COLO668 (cell line): Measurements from ENCODE around the gene ATOH8.

Experiments
- DNase-seq: peaks from one replicate; lab custom pipeline; 2025; ENCODE audit not compliant: unreplicated experiment; lab: John Stamatoyannopoulos, UW

Gene ATOH8

DNA sequence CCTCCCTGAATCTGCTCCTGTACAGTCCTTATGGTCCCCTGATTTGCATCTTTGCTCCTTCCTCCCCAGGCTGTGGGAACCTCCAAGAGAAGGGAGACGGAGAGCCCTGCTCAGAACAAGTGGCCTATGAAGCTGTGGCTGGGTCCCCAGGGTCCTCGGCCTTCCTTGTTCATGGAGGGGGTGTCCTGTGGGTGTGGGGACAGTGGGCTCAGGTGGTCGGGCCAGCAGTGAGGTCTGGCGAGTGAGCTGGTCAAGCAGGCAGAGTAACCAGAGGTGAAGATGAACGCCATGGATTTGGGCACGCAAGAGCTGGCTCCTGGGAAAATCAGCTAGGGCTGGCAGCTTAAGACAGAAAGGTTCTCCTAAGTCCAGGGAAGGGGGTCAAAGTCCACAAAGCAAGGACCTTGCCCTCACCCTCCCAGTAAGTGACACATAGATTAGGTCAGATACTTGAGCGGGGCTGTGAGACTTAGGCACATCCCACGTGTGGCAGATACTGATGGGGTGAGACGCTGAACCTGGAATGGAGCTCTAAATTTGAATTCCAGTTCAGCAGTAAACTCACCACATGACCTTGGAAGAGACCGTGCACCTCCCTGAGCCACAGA is 34.8 kb upstream of the ATOH8 start:
- no peak for DNase-seq

DNA sequence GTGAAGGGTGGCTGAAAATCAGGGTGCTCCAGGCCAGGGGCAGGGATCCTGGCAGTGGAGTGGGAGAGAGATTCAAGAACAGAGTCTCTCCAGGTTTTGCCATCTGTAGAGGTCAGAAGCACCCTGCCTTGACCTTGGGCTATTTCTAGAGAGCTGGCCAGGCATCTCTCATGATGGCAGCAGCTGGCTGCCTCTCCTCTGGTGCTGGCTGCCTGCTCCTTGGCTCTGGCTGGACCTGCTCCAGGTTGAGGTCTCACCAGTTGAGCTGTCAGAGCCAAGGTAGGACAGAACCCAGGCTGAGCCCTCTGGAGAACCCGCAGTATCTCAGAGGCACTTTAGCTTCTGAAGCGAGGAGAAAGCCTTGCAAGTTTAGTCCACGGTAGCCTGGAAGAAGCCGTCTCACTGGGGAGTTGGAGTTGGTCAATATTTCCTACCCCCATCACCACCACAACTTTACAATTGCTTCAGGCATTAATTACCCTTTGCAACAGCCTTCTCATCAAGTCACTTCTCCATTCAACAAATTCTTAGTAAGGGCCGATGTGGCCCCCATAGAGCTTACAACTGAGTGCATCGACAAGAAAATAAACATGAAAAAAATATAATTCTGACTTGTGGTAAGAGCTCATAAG is 34.1 kb upstream of the ATOH8 start:
- no peak for DNase-seq

DNA sequence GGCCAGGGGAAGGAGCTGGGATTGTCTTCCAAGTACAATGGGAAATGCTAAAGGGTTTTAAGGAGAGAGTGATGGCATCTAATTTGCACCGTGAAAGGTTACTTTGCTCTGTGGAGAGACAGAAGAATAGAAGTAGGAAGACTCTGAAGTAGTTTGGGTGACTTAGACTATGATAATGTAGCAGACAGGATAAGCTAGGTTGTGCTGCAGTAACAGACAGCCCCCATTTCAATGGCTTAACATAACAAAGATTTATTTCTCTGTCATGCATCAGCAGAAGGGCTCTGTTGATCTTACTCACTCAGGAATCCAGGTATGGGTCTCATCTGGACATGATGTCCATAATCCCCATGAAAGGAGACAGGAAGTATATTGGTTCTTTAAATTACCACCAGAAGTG is 33.3 kb upstream of the ATOH8 start:
- no peak for DNase-seq

DNA sequence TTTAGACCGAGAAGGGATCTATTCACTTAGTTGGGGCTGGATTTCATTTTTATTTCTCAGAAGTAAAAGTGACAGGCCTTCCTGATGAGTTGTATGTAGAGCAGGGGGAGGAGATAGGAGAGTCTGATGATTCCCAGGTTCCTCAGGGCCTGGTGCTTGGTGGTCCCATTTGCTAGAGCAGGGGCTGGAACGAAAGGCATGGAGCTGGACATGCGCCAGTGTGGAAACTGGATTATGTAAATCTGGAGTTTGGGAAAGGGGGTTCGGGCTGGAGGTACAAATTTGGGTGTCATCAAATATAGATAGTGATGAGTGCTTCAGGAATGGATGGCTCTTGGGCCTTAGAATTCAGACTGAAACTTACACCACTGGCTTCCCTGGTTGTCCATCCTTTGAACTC is 32.1 kb upstream of the ATOH8 start:
- DNase-seq: no peak

DNA sequence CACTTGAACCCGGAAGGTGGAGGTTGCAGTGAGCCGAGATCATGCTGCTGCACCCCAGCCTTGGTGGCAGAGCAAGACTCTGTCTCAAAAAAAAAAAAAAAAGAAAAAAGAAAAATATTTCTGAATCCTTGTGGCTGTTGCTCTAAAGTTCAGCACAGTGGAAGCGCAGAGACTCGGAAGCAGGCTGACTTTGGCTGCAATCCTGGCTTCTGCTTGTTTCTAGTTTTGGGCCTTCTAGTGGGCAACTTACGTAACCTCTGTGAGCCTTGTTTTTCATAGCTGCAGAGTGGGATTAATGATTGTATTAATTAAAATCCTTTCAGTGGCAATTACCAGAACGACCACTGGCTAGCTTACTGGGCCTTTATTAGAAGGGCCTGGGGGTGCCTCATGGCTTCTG is 31.3 kb upstream of the ATOH8 start:
- no peak for DNase-seq

DNA sequence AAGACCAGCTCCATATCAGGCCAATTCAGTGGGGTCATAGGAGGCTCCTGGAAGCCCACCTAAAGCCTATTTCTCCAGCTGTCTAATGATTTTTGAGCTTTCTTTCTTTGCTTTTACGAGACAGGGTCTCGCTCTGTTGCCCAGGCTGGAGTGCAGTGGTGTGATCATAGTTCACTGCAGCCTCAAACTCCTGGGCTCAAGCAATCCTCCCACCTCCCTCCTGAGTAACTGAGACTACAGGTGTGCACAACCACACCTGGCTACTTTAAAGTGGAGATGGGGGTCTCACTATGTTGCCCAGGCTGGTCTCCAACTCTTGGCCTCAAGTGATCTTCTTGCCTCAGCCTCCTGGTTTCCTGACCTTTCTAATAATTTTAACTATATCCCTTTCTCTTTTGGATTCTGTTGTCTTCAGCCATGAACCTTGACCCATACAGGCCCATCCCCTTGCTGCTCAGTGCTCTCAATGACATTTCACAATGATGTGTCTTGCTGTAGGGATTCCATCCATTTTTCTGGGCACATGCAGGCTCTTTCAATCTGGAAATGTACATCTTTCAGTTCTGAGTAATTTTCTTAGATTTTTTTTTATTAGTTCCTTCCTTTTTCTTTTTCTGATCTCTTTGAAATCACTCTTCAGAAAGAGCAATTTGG is 30.0 kb upstream of the ATOH8 start:
- DNase-seq: no peak

DNA sequence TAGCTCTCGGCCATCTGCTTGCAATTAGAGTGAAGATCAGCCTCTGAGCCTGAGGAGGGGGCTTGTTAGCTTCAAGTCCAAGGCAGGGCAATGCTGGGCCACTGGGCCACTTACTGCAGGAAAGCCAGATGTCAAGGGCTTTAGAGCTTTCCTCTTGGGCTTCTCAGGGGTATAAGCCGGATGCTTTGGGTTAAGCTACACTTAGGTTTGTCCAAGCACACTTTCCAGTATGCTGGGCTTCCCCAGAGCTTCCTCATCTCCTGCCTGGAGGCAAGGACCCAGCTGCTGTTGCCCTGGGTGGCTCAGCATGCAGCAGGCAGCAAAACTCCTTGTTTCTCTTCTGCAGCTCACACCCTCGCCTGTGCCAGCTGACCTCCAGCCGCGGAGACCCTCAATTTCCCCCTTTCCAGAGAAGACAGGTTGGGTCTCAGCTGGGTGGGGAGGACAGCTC is 29.0 kb upstream of the ATOH8 start:
- DNase-seq: no peak

DNA sequence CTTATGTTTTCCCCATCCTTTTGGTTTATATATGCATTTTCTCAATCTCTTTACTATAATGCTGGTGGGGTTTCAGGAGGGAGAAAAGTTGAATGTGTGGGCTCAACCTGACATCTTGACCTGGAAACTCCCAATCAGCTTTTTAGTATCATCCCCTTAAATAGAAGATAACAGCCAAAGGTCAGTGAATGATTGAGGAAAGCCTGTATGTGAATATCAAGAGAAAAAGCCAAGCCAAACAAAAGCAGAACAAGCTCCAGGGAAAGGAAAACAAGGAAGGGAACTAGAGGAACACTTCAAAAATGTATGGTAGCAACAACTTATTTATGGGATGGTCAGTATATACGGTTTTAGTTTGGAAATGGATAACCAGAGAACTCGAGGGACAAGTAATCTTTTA is 28.3 kb upstream of the ATOH8 start:
- DNase-seq: no peak

DNA sequence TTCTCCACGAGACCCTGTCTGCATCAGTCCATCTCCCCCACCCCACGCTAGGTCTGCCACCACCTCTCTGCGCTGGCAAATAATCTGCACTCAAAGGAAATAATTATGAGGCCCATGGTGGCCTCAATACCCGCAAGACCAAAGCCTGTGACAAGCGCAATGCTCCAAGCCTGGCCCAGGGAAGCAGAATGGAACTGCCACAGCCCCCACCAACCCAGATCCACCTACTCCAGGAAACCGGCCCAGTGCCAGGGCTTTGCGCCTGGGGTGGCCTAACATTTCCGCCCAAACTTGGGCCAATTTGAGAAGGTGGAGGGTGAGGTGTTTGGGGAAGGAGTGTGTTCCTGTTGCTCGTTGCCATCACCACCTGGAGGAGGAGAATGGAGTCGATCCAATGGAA is 26.0 kb upstream of the ATOH8 start:
- DNase-seq: no peak

DNA sequence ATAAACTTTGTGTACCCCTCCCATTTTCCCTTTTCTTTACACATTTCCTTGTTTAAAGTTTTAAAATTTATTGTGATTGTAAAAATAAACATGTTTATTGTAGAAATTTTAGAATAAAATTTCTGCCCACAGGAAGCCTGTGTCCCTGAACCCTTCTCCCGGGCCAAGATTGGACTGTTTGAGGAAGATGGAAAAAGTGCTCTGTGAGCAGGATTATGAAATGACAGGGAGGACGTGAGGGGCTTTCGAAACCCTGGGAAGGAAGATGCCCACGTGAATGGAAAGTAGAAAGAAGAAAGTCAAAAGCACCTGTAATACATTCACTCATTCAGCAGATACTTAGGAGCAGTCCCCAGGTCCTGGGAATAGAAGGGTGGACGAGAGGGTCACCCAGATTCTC is 25.4 kb upstream of the ATOH8 start:
- no peak for DNase-seq

DNA sequence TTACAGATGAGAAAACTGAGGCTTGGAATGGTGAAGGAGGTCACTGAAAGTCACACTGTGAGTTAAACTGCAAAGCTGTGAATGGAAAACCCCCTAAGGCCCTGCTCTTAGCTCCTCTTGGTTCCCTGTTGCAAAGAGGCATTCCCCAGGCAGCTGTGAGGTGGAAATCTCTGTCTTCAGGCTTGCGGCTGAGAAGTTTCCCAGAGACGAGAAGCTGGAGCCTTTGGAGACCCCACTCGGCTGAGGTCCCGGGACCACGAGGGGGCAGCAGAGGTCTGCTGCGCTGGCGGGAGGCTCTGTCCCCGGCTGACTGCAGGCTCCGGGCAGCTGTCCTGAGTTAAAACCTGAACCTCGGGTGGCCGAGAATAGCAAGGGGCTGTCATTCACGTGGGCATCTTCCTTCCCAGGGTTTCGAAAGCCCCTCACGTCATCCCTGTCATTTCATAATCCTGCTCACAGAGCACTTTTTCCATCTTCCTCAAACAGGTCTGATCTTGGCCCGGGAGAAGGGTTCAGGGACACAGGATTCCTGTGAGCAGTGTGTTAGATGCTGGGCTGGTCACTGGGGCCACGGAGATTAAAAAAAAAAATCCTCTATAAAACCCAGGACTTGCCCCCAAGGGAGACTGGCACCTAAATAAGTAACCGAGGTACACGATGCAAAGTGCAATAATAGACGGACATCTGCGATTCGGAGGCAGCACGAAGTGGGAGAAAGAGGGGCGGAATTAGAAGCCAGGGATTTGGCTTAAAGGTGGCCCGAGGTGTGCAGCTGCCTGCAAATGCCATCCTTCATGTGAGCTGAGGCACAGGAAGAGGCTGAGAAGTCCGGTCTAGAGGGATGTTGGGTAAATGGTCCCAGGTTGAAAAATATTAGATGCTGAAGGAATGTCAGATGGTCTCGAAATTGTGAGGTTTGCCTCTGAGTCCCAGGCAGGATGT is 24.6 kb upstream of the ATOH8 start:
- DNase-seq: peak; percentile 77

DNA sequence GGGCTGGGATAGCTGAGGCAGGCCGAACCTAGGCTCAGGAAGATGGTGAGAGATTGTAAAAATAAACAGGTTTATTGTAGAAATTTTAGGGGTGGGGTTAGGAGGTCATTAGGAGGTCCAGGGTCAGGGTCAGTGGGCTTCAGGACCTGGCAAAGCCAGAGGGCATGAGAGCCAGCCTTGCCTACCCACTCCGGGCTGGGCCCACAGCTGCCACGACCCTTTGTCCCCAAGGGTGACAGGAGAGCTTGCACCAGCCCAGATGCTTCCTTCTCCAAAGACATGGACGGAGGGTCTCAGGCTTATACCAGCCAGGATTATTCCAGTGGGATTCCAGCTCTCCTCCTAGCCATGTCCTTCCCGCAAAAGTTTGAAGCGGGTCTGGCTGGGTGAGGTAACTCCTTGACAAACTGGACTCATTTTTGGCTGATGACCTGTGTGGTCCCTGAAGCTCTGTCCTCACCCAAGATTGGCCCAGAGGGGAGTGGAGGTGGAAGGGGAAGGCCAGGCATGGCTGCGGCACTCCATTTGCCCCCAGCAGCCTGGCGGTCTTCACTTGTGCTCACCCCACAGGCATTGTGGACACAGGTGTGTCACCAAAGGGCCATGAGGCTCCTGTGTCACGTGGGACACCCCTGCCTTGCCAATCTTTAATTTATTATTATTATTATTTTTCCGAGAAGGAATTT is 23.8 kb upstream of the ATOH8 start:
- no peak for DNase-seq

DNA sequence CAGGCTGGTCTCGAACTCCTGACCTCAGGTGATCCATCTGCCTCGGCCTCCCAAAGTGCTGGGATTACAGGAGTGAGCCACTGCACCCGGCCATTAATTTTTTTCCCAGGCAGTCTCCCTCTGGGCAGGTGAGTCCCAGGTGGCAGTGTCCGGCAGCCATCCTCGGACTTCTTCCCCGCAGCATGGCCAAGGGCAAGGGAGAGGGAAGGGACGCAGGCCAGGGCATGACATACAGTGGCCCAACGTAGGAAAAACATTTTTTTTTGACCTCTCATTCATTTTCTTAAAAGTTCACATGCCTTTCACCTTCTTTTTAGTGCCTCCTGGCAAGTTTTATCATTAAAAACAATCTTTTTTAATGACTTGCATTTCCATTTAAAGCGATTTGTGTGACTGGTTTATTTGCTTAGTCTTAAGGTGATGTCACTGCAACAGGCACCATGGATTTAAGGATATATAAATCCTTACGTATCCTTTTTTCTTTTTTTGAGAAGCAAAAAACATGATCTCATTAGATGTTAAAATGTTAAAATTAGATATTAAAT is 23.0 kb upstream of the ATOH8 start:
- DNase-seq: no peak

DNA sequence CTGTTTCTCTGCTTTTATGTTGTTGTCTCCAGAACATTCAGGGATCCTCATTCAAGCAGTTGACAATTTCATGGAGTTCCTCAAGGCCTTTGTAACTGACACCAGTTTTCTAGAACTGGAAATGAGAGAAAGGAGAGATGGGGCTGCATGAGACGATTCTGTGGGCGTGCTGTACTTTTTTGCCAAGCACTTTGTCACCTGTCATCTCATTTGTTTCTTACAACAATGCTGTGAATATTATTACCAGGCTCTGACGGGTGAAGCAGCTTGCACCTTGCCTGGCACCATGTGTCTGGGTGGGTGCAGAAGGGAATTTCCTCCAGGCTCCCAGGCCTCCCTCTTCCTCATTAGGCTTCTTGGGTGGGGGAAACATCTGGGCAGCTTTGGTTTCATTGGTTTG is 22.2 kb upstream of the ATOH8 start:
- DNase-seq: no peak

DNA sequence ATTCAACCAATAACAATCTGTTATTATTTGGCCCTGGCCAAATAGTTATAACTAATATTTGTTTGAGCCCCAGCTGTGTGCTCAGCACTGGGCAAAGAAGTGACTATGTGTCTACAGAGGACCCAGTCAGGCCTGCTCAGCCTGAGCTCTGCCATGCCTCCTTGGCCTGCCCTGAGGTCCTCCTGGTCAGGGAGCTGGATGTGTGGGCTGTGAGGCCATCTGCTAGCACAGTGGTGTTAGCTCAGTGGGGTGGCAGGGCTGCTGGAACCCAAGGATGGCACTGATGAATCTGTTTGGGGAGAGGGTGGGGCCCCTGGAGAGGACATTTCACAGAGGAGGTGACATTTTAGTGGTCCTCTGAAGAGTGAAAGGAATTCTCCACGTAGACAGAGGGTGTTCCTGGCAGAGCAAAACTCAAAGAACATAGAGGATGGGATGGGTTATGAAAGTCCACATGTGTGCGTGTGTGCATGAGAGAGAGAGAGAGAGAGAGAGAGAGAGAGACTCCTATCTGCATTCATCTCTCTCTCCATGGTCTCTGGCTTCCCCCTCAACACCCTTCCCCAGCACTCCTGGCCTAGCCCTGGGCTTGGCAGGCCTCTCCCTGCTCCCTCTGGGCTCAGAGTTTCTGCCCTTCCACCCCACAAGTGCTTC is 21.2 kb upstream of the ATOH8 start:
- no peak for DNase-seq

DNA sequence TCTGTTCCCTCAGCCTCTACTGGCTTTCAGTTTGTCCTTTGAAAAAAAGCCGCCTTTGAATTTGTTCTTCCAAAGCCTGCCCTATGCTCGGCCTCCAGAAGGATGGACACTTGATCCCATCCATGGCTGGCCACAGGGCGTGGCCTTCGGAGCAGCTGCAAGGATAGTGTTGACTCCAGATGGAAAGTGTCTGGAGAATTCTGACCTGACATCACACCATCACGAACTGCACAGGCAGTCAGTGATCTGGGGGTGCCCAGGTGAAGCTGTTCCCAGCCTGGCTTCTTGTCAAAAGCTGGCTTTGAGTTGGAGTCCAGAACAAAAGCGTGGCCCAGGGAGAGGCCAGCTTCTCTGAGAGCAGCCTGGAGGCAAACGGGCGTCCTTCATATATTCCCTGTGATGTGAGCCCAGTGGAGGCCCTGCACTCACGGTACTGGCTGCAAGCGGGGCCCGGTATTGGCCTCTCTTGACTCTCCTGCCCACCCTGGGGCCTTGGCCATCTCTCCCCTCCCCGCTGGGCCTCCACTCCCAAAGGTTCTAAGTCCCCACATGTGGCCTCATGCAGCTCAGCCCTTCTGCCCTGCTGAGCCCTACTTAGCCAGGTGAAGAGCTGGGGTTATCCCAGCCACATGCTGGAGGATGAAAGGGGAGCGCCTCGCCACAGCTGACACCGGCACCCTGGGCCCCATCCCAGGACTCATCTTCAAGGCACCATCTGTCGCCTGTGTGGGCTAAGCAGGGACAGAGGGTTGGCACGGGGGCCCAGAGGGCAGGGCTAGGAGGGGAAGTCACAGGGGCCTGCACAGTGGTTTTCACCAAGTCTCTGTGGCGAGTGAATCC is 20.4 kb upstream of the ATOH8 start:
- DNase-seq: peak; percentile 34

DNA sequence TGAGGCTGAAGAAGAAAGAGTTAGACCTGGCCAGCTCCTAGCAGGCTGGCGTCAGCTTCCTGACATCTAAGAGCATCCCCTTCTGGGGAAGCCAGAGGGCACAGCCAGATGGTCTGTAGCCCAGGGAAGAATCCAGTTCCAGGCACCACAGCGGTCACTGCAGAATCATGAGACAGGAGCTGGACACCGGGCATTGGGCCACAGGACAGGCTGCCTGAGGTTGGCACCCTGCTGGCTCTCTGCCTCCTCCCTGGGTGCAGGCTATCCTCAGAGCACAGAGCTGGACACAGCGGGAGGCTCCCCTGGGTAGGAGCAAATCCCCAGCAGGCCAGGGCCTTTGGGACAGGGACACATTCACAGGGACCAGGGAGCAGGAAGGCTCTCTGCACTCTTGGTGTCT is 19.8 kb upstream of the ATOH8 start:
- no peak for DNase-seq

DNA sequence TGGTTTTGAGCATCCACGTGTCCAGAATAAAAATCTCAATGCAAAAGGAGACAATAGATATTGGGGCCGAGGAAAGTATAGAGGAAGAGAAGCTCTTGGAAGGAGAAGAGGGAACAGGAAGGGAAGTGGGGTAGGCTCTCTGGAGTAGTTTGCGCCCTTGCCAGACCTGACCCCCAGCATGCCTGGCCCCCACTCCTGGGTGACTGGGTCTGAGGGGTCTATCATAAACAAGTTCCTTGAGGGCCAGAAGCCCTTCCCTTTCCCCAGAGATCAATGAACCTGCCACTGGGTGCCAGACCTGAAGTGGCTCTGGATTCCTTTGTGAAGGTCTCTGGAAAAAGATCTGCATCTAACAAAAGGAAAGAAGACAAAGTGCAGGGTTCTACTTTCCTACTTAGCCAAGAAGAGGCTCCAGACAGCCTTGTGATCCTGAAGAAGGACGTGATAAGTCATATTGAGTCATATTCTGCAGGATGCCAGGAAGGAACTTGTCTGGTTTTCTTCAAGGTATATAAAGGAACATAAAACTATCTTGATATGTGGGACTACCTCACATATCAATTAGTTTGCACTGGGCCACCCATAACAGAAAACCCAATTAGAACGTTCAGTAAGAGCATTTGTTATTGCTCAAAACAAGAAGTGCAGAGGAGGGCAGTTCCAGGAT is 18.7 kb upstream of the ATOH8 start:
- no peak for DNase-seq

DNA sequence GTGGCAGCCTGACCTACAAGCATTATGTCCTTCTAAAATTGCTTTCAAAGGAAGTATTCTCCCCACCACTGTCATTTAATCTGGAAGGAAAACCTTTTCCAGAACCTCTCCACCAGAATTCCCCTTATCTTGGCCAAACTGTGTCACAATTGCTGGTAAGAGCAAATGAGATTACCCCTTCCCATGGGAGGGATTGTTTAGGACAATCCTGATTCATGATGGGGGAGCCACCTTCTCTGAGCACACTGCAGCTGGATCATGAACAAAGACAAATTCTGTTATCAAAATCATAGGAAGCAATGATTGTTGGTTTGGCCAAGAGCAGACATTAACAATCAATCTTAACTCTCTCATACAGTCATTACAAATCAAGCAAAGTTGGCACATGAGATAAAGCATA is 18.1 kb upstream of the ATOH8 start:
- no peak for DNase-seq
